H1 (cell line): ENCODE results near the gene HPN. TPM values are rescaled to one million over a fixed set of nuclear protein-coding genes. Genes with fewer than 3 reads are reported as not detected.

Experiments used
- FOSL1 ChIP-seq: IDR thresholded peaks from 2 replicates; pipeline ENCODE4 v1.6.1; 2011; ENCODE audit warnings: mild to moderate bottlenecking, low read depth, low read length, moderate library complexity; ENCODE audit not compliant: insufficient read depth
- SP4 ChIP-seq: IDR thresholded peaks from 2 replicates; pipeline ENCODE4 v1.6.1; 2012; ENCODE audit warnings: low read length, inconsistent platforms
- USF2 ChIP-seq: IDR thresholded peaks from 2 replicates; pipeline ENCODE4 v1.6.1; 2011; ENCODE audit warnings: low read length, improper control_type of control experiment
- polyA plus RNA-seq, 7 experiments: library from polyadenylated mRNA; depleted of rRNA in 3 of 7; stranded (reverse) in 5 of 7; unstranded in 2 of 7; fragments of >200 nt in 5 of 7; fragments of 200-250 nt in 2 of 7; gene quantifications; 1 replicate in 5 of 7; 2 replicates in 1 of 7; 4 replicates in 1 of 7; pipeline versions ENCODE4 v1.2.1 to v1.2.3, GENCODE V29; 2011 to 2013; ENCODE audit warnings: missing spikeins in 2 of 7, mixed read lengths in 2 of 7
- total RNA-seq: library from RNA; stranded (reverse); fragmentation: NEBNext Ultra II Directional; extraction: Animal tissue kit (Norgen Biotek cat#: 25700); gene quantifications from 2 replicates; pipeline ENCODE4 v1.2.1, GENCODE V29; 2021
- TF ChIP-seq, protein P1 (sequence below): fragments of 300-600 bp; sonication (generic); IDR thresholded peaks from 2 replicates; pipeline ENCODE4 v1.7.1; 2012; ENCODE audit warnings: low read length, moderate library complexity, mild to moderate bottlenecking, inconsistent platforms; ENCODE audit not compliant: insufficient replicate concordance

The HPN gene
- total and polyA plus RNA-seq, 2 of the 8 experiments (the other 6 are each of a cell fraction or from before 2014, with no cell fraction given), result 14.7 to 33.7 TPM

- TF ChIP-seq, protein P1, sequence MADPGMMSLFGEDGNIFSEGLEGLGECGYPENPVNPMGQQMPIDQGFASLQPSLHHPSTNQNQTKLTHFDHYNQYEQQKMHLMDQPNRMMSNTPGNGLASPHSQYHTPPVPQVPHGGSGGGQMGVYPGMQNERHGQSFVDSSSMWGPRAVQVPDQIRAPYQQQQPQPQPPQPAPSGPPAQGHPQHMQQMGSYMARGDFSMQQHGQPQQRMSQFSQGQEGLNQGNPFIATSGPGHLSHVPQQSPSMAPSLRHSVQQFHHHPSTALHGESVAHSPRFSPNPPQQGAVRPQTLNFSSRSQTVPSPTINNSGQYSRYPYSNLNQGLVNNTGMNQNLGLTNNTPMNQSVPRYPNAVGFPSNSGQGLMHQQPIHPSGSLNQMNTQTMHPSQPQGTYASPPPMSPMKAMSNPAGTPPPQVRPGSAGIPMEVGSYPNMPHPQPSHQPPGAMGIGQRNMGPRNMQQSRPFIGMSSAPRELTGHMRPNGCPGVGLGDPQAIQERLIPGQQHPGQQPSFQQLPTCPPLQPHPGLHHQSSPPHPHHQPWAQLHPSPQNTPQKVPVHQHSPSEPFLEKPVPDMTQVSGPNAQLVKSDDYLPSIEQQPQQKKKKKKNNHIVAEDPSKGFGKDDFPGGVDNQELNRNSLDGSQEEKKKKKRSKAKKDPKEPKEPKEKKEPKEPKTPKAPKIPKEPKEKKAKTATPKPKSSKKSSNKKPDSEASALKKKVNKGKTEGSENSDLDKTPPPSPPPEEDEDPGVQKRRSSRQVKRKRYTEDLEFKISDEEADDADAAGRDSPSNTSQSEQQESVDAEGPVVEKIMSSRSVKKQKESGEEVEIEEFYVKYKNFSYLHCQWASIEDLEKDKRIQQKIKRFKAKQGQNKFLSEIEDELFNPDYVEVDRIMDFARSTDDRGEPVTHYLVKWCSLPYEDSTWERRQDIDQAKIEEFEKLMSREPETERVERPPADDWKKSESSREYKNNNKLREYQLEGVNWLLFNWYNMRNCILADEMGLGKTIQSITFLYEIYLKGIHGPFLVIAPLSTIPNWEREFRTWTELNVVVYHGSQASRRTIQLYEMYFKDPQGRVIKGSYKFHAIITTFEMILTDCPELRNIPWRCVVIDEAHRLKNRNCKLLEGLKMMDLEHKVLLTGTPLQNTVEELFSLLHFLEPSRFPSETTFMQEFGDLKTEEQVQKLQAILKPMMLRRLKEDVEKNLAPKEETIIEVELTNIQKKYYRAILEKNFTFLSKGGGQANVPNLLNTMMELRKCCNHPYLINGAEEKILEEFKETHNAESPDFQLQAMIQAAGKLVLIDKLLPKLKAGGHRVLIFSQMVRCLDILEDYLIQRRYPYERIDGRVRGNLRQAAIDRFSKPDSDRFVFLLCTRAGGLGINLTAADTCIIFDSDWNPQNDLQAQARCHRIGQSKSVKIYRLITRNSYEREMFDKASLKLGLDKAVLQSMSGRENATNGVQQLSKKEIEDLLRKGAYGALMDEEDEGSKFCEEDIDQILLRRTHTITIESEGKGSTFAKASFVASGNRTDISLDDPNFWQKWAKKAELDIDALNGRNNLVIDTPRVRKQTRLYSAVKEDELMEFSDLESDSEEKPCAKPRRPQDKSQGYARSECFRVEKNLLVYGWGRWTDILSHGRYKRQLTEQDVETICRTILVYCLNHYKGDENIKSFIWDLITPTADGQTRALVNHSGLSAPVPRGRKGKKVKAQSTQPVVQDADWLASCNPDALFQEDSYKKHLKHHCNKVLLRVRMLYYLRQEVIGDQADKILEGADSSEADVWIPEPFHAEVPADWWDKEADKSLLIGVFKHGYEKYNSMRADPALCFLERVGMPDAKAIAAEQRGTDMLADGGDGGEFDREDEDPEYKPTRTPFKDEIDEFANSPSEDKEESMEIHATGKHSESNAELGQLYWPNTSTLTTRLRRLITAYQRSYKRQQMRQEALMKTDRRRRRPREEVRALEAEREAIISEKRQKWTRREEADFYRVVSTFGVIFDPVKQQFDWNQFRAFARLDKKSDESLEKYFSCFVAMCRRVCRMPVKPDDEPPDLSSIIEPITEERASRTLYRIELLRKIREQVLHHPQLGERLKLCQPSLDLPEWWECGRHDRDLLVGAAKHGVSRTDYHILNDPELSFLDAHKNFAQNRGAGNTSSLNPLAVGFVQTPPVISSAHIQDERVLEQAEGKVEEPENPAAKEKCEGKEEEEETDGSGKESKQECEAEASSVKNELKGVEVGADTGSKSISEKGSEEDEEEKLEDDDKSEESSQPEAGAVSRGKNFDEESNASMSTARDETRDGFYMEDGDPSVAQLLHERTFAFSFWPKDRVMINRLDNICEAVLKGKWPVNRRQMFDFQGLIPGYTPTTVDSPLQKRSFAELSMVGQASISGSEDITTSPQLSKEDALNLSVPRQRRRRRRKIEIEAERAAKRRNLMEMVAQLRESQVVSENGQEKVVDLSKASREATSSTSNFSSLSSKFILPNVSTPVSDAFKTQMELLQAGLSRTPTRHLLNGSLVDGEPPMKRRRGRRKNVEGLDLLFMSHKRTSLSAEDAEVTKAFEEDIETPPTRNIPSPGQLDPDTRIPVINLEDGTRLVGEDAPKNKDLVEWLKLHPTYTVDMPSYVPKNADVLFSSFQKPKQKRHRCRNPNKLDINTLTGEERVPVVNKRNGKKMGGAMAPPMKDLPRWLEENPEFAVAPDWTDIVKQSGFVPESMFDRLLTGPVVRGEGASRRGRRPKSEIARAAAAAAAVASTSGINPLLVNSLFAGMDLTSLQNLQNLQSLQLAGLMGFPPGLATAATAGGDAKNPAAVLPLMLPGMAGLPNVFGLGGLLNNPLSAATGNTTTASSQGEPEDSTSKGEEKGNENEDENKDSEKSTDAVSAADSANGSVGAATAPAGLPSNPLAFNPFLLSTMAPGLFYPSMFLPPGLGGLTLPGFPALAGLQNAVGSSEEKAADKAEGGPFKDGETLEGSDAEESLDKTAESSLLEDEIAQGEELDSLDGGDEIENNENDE, result no peak
- TF ChIP-seq USF2, result no peak
- TF ChIP-seq FOSL1, result no peak
- TF ChIP-seq SP4, result no peak
These were observed 67.2 kb downstream of the HPN start (continued) for GRCh38 chr19:35108730-35109129.
